GM20000 (cell line): ENCODE measurements around the gene DUOXA2.

Experiments
- DNase-seq: peaks from one replicate; pipeline ENCODE4 v3.0.0; 2012; ENCODE audit warnings: low spot score
- CTCF ChIP-seq: IDR thresholded peaks from 2 replicates; pipeline ENCODE4 v1.5.1; 2012; ENCODE audit warnings: mild to moderate bottlenecking, control low read depth; ENCODE audit errors: extremely low read depth, missing control alignments

Gene DUOXA2

GRCh38 chr15:45087513-45087912 is 26.6 kb upstream of the DUOXA2 start:
- no peak for TF ChIP-seq CTCF
- DNase-seq, result no peak

- DNase-seq, result no peak
- TF ChIP-seq CTCF, result no peak
These were observed 25.1 kb upstream of the DUOXA2 start for GRCh38 chr15:45088801-45089711.

GRCh38 chr15:45089712-45090373 is 24.3 kb upstream of the DUOXA2 start:
- TF ChIP-seq CTCF, result no peak
- no peak for DNase-seq

- DNase-seq, result no peak
- TF ChIP-seq CTCF, result no peak
These were observed 23.0 kb upstream of the DUOXA2 start for GRCh38 chr15:45091161-45091560.

GRCh38 chr15:45091576-45091975 is 22.6 kb upstream of the DUOXA2 start:
- no peak for TF ChIP-seq CTCF

GRCh38 chr15:45093013-45093412 is 21.1 kb upstream of the DUOXA2 start:
- DNase-seq, result no peak
- no peak for TF ChIP-seq CTCF

More at GRCh38 chr15:45091576-45091975, 22.6 kb upstream of the DUOXA2 start:
- no peak for DNase-seq
